ENCODE results near the gene NKAIN1.

The NKAIN1 gene

DNA sequence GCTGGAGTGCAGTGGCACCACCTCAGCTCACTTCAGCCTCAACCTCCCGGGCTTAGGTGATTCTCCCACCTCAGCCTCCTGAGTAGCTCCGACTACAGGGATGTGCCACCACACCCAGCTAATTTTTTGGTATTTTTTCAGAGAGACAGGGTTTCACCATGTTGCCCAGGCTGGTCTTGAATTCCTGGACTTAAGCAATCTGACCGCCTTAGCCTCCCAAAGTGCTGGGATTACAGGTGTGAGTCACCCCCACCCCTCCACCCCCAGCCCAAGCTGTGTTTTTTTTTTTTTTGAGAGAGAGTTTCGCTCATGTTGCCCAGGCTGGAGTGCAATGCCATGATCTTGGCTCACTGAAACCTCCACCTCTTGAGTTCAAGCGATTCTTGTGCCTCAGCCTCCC lies 75.4 kb downstream of the NKAIN1 start:
- H4K20me1 ChIP-seq (ENCODE audit: insufficient read depth, low read length): no peaks in the 10 kb centered on the region
- no peak overlapping the region for H3K9ac ChIP-seq (ENCODE audit: low read length)
- no peaks in the 10 kb centered on the region for H3F3A ChIP-seq (ENCODE audit: insufficient read depth, low read length)
- no peak for TF ChIP-seq EZH2 (IDR thresholded peaks at IDR 0.05; ENCODE audit: borderline replicate concordance, low read length)
- TF ChIP-seq, protein P1, sequence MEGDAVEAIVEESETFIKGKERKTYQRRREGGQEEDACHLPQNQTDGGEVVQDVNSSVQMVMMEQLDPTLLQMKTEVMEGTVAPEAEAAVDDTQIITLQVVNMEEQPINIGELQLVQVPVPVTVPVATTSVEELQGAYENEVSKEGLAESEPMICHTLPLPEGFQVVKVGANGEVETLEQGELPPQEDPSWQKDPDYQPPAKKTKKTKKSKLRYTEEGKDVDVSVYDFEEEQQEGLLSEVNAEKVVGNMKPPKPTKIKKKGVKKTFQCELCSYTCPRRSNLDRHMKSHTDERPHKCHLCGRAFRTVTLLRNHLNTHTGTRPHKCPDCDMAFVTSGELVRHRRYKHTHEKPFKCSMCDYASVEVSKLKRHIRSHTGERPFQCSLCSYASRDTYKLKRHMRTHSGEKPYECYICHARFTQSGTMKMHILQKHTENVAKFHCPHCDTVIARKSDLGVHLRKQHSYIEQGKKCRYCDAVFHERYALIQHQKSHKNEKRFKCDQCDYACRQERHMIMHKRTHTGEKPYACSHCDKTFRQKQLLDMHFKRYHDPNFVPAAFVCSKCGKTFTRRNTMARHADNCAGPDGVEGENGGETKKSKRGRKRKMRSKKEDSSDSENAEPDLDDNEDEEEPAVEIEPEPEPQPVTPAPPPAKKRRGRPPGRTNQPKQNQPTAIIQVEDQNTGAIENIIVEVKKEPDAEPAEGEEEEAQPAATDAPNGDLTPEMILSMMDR (IDR thresholded peaks at IDR 0.05; ENCODE audit: low read length): no peak
- no peaks in the 10 kb centered on the region for H3K27me3 ChIP-seq (ENCODE audit: insufficient read depth, low read length)
- no peak overlapping the region for H3K27ac ChIP-seq (ENCODE audit: low read depth, low read length, poor library complexity, severe bottlenecking)
- H3K36me3 ChIP-seq (ENCODE audit: insufficient read depth, low read length): no peaks in the 10 kb centered on the region
- H3K4me2 ChIP-seq (ENCODE audit: low read length): no peak overlapping the region
- H3K4me3 ChIP-seq (ENCODE audit: low read depth, low read length, poor library complexity, severe bottlenecking): no peak overlapping the region
- H3K9me2 ChIP-seq (ENCODE audit: low read depth, low read length): no peaks in the 10 kb centered on the region
- no peaks in the 10 kb centered on the region for H3K9me3 ChIP-seq (ENCODE audit: low read length)
- no peaks in the 10 kb centered on the region for H3K79me2 ChIP-seq (ENCODE audit: insufficient read depth, low read length)
- H3K4me1 ChIP-seq (ENCODE audit: insufficient read depth, low read length, severe bottlenecking): no peaks in the 10 kb centered on the region
- H2AFZ ChIP-seq (ENCODE audit: low read length): no peak overlapping the region

DNA sequence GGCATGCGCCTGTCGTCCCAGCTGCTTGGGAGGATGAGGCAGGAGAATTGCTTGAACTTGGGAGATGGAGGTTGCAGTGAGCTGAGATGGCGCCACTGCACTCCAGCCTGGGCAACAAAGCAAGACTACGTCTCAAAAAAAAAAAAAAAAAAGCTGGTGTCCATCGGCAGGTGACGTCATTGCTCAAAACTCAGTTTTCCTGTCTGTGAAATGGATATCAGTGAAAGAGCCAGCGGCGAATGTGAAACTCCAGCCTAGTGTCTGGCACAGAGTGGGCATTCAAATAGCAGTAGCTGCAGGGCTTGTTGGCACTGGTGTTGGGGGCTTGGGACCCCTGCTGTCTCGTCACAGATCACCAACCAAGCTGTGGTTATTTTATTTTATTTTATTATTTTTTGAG lies 75.8 kb downstream of the NKAIN1 start:
- no peaks in the 10 kb centered on the region for H3K9me3 ChIP-seq (ENCODE audit: low read length)
- no peaks in the 10 kb centered on the region for H4K20me1 ChIP-seq (ENCODE audit: insufficient read depth, low read length)
- no peak overlapping the region for H3K9ac ChIP-seq (ENCODE audit: low read length)
- H3K79me2 ChIP-seq (ENCODE audit: insufficient read depth, low read length): no peaks in the 10 kb centered on the region
- TF ChIP-seq, protein P1 (IDR thresholded peaks at IDR 0.05; ENCODE audit: low read length): no peak
- no peak for TF ChIP-seq EZH2 (IDR thresholded peaks at IDR 0.05; ENCODE audit: borderline replicate concordance, low read length)
- no peak overlapping the region for H2AFZ ChIP-seq (ENCODE audit: low read length)
- H3K4me3 ChIP-seq (ENCODE audit: low read depth, low read length, poor library complexity, severe bottlenecking): no peak overlapping the region
- no peaks in the 10 kb centered on the region for H3F3A ChIP-seq (ENCODE audit: insufficient read depth, low read length)
- H3K4me2 ChIP-seq (ENCODE audit: low read length): no peak overlapping the region
- no peaks in the 10 kb centered on the region for H3K27me3 ChIP-seq (ENCODE audit: insufficient read depth, low read length)
- no peak overlapping the region for H3K27ac ChIP-seq (ENCODE audit: low read depth, low read length, poor library complexity, severe bottlenecking)
- no peaks in the 10 kb centered on the region for H3K9me2 ChIP-seq (ENCODE audit: low read depth, low read length)
- H3K4me1 ChIP-seq (ENCODE audit: insufficient read depth, low read length, severe bottlenecking): no peaks in the 10 kb centered on the region
- no peaks in the 10 kb centered on the region for H3K36me3 ChIP-seq (ENCODE audit: insufficient read depth, low read length)

DNA sequence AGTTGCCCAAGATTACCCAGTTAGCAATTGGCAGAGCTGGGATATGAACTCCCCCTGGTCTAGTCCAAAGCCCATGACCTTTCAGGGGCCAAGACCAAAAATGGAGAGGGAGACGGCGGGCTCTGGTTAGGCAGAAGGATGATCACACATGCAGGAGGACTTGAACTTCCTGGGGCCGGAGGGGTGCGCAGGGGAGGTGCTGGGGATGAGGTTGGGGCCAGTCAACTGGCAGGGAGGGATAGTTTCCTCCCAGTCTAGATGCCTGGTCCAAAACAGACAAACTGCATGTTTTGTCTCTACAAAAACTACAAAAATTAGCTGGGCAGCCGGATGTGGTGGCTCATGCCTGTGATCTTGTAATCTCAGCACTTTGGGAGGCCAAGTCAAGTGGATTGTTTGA lies 78.1 kb downstream of the NKAIN1 start:
- no peak overlapping the region for H3K4me2 ChIP-seq (ENCODE audit: low read length)
- no peak overlapping the region for H3K4me3 ChIP-seq (ENCODE audit: low read depth, low read length, poor library complexity, severe bottlenecking)
- no peaks in the 10 kb centered on the region for H4K20me1 ChIP-seq (ENCODE audit: insufficient read depth, low read length)
- no peak overlapping the region for H3K9ac ChIP-seq (ENCODE audit: low read length)
- H3K9me2 ChIP-seq (ENCODE audit: low read depth, low read length): no peaks in the 10 kb centered on the region
- TF ChIP-seq, protein P1 (IDR thresholded peaks at IDR 0.05; ENCODE audit: low read length): no peak
- TF ChIP-seq EZH2 (IDR thresholded peaks at IDR 0.05; ENCODE audit: borderline replicate concordance, low read length): no peak
- no peaks in the 10 kb centered on the region for H3K36me3 ChIP-seq (ENCODE audit: insufficient read depth, low read length)
- H3F3A ChIP-seq (ENCODE audit: insufficient read depth, low read length): no peaks in the 10 kb centered on the region
- H3K79me2 ChIP-seq (ENCODE audit: insufficient read depth, low read length): no peaks in the 10 kb centered on the region
- no peaks in the 10 kb centered on the region for H3K27me3 ChIP-seq (ENCODE audit: insufficient read depth, low read length)
- H3K4me1 ChIP-seq (ENCODE audit: insufficient read depth, low read length, severe bottlenecking): no peaks in the 10 kb centered on the region
- no peak overlapping the region for H2AFZ ChIP-seq (ENCODE audit: low read length)
- H3K9me3 ChIP-seq (ENCODE audit: low read length): no peaks in the 10 kb centered on the region
- H3K27ac ChIP-seq (ENCODE audit: low read depth, low read length, poor library complexity, severe bottlenecking): no peak overlapping the region
